ENCODE measurements around the gene CCDC85B.

DNA sequence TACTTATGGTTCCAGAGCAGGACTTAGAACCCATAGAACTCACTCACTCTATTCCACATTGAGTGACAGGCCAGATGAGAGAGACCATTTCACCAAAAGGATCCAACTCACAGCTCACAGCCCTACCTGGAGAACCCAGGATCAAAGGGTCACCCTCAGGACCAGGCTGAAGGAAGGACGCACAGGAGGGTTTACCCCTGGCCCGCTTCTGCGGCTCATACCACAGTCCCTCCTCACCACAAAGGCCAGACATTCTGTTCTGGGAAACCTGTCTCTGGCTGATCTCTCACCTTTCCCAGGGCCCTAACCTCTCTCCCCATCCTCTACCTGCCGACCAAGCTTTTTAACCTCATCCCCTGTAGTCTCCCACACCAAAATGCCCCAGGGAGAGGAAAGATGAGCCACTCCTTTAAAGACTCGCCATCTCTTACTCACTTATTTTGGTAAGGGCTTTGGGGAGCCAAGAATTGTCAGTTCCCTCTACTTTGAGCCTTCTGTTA, 5.1 kb downstream of the CCDC85B start:
- TF ChIP-seq, protein P1, sequence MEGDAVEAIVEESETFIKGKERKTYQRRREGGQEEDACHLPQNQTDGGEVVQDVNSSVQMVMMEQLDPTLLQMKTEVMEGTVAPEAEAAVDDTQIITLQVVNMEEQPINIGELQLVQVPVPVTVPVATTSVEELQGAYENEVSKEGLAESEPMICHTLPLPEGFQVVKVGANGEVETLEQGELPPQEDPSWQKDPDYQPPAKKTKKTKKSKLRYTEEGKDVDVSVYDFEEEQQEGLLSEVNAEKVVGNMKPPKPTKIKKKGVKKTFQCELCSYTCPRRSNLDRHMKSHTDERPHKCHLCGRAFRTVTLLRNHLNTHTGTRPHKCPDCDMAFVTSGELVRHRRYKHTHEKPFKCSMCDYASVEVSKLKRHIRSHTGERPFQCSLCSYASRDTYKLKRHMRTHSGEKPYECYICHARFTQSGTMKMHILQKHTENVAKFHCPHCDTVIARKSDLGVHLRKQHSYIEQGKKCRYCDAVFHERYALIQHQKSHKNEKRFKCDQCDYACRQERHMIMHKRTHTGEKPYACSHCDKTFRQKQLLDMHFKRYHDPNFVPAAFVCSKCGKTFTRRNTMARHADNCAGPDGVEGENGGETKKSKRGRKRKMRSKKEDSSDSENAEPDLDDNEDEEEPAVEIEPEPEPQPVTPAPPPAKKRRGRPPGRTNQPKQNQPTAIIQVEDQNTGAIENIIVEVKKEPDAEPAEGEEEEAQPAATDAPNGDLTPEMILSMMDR (IDR thresholded peaks at IDR 0.05; ENCODE audit: poor library complexity) = no peak
- TF ChIP-seq EZH2 (IDR thresholded peaks at IDR 0.05; ENCODE audit: borderline replicate concordance) = no peak
